Keratinocyte (primary cell): ENCODE data around the gene DNAAF8. TPM values are rescaled to one million over a fixed set of nuclear protein-coding genes. Genes with fewer than 3 reads are reported as not detected.

ENCODE experiments used
- DNase-seq: peaks from one replicate; pipeline ENCODE4 v3.0.0-alpha.2; 2011; ENCODE audit warnings: low read depth, missing footprints, low spot score
- FAIRE-seq: peaks from 2 replicates; lab custom pipeline; 2011; peaks lifted over from hg19 to GRCh38; lab: Jason Lieb, UNC
- H2AFZ ChIP-seq: 2 replicates; pipeline ENCODE4 v1.6.0; 2012; ENCODE audit warnings: low read length, control low read depth, inconsistent platforms; ENCODE audit not compliant: control insufficient read depth
- H3K27ac ChIP-seq: 2 replicates; pipeline ENCODE4 v1.5.1; 2011; ENCODE audit warnings: low read length; ENCODE audit not compliant: control insufficient read depth, insufficient read depth
- H3K27me3 ChIP-seq: 3 replicates; pipeline ENCODE4 v1.6.0; 2011; ENCODE audit warnings: low read length; ENCODE audit not compliant: control insufficient read depth, insufficient read depth; ENCODE audit errors: extremely low read depth
- H3K36me3 ChIP-seq, 2 experiments: 2 replicates in 1 of 2; 3 replicates in 1 of 2; pipeline ENCODE4 v1.5.1; 2011; ENCODE audit warnings: low read length in 2 of 2, mild to moderate bottlenecking in 1 of 2; ENCODE audit not compliant: control insufficient read depth in 2 of 2, insufficient read depth in 2 of 2; ENCODE audit errors: extremely low read depth in 1 of 2
- H3K4me1 ChIP-seq: 3 replicates; pipeline ENCODE4 v1.5.1; 2011; ENCODE audit warnings: low read length; ENCODE audit not compliant: control insufficient read depth, insufficient read depth; ENCODE audit errors: extremely low read depth
- H3K4me2 ChIP-seq: 3 replicates; pipeline ENCODE4 v1.6.0; 2011; ENCODE audit warnings: low read depth, low read length; ENCODE audit not compliant: control insufficient read depth, insufficient read depth; ENCODE audit errors: extremely low read depth
- H3K4me3 ChIP-seq, 3 experiments: fragments of 200-600 bp in 1 of 3; sonication (generic) in 1 of 3; 2 replicates in 2 of 3; 3 replicates in 1 of 3; pipeline ENCODE4 v1.5.1; 2011 to 2016; ENCODE audit warnings: low read length in 3 of 3, mild to moderate bottlenecking in 3 of 3, control low read depth in 2 of 3, inconsistent platforms in 1 of 3, low read depth in 1 of 3, mixed read lengths in 1 of 3, mixed run types in 1 of 3, moderate library complexity in 1 of 3; ENCODE audit not compliant: control insufficient read depth in 2 of 3, insufficient read depth in 2 of 3; ENCODE audit errors: extremely low read depth in 1 of 3
- H3K79me2 ChIP-seq: 2 replicates; pipeline ENCODE4 v1.6.0; 2012; ENCODE audit warnings: low read length; ENCODE audit not compliant: control insufficient read depth, insufficient read depth
- H3K9ac ChIP-seq: 3 replicates; pipeline ENCODE4 v1.6.0; 2011; ENCODE audit warnings: low read length; ENCODE audit not compliant: control insufficient read depth, insufficient read depth; ENCODE audit errors: extremely low read depth
- H3K9me1 ChIP-seq: 3 replicates; pipeline ENCODE4 v1.6.0; 2011; ENCODE audit warnings: low read length; ENCODE audit not compliant: control insufficient read depth, insufficient read depth; ENCODE audit errors: extremely low read depth
- H3K9me3 ChIP-seq: 2 replicates; pipeline ENCODE4 v1.5.1; 2012; ENCODE audit warnings: low read depth, low read length; ENCODE audit not compliant: control insufficient read depth
- H4K20me1 ChIP-seq: 3 replicates; pipeline ENCODE4 v1.6.0; 2011; ENCODE audit warnings: low read length; ENCODE audit not compliant: control insufficient read depth, insufficient read depth; ENCODE audit errors: extremely low read depth
- EZH2 ChIP-seq: IDR thresholded peaks from one replicate; pipeline ENCODE4 v1.6.1; 2012; ENCODE audit warnings: inconsistent platforms, mild to moderate bottlenecking, low read length, moderate library complexity
- dilution Hi-C: fragments of 300-500 bp; cut with MboI; formaldehyde crosslinking; loops from one replicate; pipeline ENCODE4 v1.7.0; 2020; ENCODE audit warnings: low sequenced_read_pairs; ENCODE audit not compliant: extremely low pct_ligation_motif_present
- polyA plus RNA-seq, 5 experiments: library from polyadenylated mRNA; depleted of rRNA in 3 of 5; stranded (reverse) in 3 of 5; stranded (forward) in 1 of 5; unstranded in 1 of 5; fragments of >200 nt; gene quantifications; 1 replicate in 1 of 5; 2 replicates in 3 of 5; 3 replicates in 1 of 5; pipeline versions ENCODE4 v1.2.1 to v1.2.3, GENCODE V29; 2011 to 2012; ENCODE audit warnings: missing spikeins in 2 of 5, low read depth in 1 of 5, low replicate concordance in 1 of 5
- TF ChIP-seq, protein P1 (sequence below), 3 experiments: IDR thresholded peaks in 1 of 3; conservative IDR thresholded peaks in 1 of 3; optimal IDR thresholded peaks in 1 of 3; 2 replicates in 2 of 3; 3 replicates in 1 of 3; pipeline versions ENCODE3 to v1.5.1; 2011; ENCODE audit warnings: low read length in 3 of 3, mild to moderate bottlenecking in 3 of 3, moderate library complexity in 2 of 3, control low read depth in 1 of 3, inconsistent platforms in 1 of 3; ENCODE audit not compliant: insufficient read depth in 2 of 3; ENCODE audit errors: extremely low read depth in 1 of 3

DNAAF8 gene
- polyA plus RNA-seq, 1 donor (not counting 4 experiments of a cell fraction or from before 2014, with no cell fraction given): 0.26 TPM

DNA sequence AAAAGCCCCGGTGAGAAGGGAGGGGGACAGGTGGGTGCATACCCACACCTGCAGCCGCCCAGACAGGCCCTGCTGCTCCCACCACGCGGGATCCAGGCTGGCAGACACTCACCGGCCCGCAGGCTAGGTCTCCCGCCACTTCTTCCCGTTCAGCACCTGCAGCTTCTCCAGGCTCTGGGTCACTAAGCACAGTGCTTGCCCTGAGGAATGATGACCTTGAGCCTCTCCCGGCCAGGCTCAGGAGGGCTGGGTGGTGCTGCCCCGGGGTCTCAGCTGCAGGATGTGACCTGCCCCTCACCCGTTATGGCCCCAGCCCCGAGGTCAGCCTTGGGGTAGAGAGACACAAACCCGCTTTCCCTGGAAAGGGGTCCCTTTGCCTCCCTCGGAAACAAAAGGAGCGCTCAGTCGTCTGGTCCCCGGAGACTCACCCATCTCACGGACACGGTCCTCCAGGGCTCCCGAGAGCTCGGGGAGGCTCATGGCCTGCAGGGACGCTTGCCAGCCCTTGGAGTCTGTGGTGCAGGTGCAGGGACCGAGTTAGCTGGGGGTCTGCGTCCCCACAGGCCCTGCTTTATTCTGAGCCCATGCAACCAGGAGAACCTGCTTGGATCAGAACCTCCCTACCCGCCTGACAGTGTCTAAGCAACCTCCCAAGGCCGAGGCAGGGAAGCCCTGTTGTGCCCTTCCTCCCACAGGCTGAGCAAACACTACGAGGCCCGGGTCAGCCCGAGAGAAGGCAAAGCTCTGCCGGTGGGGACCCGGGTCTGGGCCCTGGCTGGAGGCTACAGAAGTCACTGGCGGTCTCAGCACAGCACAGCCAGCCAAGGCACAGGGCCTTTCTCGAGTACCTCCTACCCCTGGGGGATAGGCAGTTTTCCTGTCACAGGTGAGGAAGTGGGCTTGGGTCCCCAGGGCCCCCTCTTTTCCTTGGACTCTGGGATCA lies 37.2 kb upstream of the DNAAF8 start:
- Histone ChIP-seq H3K9me1 (no peaks in the 10 kb centered on the region), H3K79me2 (no peaks in the 10 kb centered on the region), H3K9ac (no peak overlapping the region), H2AFZ (no peak overlapping the region), H3K27me3 (no peaks in the 10 kb centered on the region), H3K4me3 (no peak overlapping the region), H4K20me1 (no peaks in the 10 kb centered on the region), H3K9me3 (no peaks in the 10 kb centered on the region), H3K36me3 (peaks cover 19 to 26% of the 10 kb centered on the region in 2 experiments), H3K27ac (no peak overlapping the region), H3K4me2 (no peak overlapping the region), H3K4me1 (peaks cover 8% of the 10 kb centered on the region)
- DNase-seq: no peak
- dilution Hi-C loops: no loop called here
- TF ChIP-seq EZH2: no peak
- FAIRE-seq: no peak

DNA sequence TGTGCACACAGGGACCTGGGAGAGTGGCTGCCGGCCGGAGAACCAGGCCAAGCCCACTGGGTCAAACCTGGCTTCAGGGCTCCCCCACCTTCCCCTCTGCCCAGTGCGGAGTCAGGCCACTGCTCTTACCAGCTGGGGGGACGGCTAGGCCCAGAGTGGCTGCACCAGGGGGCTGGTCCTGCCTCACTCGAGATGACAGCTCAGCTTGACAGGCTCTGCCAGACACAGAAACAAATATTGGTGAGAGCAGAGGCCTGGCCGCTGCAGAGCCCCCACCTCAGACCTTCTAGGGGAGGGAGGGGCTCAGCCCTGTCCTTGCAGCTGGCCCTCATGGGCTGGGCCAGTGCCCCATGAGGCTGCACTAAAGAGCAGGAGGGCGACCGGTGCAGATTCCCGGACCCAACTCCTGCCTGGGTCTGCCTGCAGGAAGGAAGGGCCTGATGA lies 36.5 kb upstream of the DNAAF8 start:
- Histone ChIP-seq H3K9ac (no peak overlapping the region), H3K4me3 (no peak overlapping the region), H3K27me3 (no peaks in the 10 kb centered on the region), H3K4me1 (peaks cover 6% of the 10 kb centered on the region), H3K36me3 (peaks cover 19 to 29% of the 10 kb centered on the region in 2 experiments), H3K4me2 (no peak overlapping the region), H3K27ac (no peak overlapping the region), H3K9me1 (no peaks in the 10 kb centered on the region), H2AFZ (no peak overlapping the region), H3K9me3 (no peaks in the 10 kb centered on the region), H4K20me1 (no peaks in the 10 kb centered on the region), H3K79me2 (no peaks in the 10 kb centered on the region)
- TF ChIP-seq, protein P1, sequence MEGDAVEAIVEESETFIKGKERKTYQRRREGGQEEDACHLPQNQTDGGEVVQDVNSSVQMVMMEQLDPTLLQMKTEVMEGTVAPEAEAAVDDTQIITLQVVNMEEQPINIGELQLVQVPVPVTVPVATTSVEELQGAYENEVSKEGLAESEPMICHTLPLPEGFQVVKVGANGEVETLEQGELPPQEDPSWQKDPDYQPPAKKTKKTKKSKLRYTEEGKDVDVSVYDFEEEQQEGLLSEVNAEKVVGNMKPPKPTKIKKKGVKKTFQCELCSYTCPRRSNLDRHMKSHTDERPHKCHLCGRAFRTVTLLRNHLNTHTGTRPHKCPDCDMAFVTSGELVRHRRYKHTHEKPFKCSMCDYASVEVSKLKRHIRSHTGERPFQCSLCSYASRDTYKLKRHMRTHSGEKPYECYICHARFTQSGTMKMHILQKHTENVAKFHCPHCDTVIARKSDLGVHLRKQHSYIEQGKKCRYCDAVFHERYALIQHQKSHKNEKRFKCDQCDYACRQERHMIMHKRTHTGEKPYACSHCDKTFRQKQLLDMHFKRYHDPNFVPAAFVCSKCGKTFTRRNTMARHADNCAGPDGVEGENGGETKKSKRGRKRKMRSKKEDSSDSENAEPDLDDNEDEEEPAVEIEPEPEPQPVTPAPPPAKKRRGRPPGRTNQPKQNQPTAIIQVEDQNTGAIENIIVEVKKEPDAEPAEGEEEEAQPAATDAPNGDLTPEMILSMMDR (optimal IDR thresholded peaks at IDR 0.05 in 1 of 3, IDR thresholded peaks at IDR 0.05 in 1 of 3, conservative IDR thresholded peaks at IDR 0.05 in 1 of 3; ENCODE audit: extremely low read depth in 1 of 3, insufficient read depth in 2 of 3, low read length in 3 of 3): no peak
- no peak for TF ChIP-seq EZH2
- no peak for DNase-seq
- dilution Hi-C loops: no loop called here
- no peak for FAIRE-seq
